ENCODE results near the gene SUSD6.
"Not testable (repeated sequence)": the region's sequence is repeated elsewhere in the genome, so short reads cannot be mapped to it uniquely, and the experiment has no call there.

The SUSD6 gene

GRCh38 chr14:69695322-69696203 is 84.2 kb downstream of the SUSD6 start:
- no peak for TF ChIP-seq CTCF (IDR thresholded peaks at IDR 0.05; ENCODE audit: low read depth, low read length)
- peak; percentile 55 to 61 for DNase-seq (ENCODE audit: low read depth in 2 of 2)
- H3K4me3 ChIP-seq (replicated peaks in 1 of 2; ENCODE audit: low read depth in 2 of 2, low read length in 2 of 2): no peak overlapping the region

DNA sequence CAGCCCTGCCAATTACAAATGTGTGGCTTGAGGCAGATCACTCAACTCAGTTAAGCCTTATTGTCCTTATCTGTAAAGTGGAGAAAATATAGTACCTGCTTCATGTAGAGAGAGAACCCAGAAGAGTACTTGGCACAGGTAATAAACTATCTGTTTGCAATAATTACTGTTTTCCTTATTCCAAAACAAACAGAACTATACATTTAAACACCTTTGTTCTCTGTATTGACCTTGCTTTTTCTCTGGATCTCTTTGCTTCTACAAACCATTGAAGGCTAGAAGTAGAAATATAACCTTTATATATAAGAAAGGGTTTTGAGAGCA is 84.8 kb downstream of the SUSD6 start:
- H3K4me3 ChIP-seq (replicated peaks in 1 of 2; ENCODE audit: low read depth in 2 of 2, low read length in 2 of 2): no peak overlapping the region
- TF ChIP-seq CTCF (IDR thresholded peaks at IDR 0.05; ENCODE audit: low read depth, low read length): no peak

DNA sequence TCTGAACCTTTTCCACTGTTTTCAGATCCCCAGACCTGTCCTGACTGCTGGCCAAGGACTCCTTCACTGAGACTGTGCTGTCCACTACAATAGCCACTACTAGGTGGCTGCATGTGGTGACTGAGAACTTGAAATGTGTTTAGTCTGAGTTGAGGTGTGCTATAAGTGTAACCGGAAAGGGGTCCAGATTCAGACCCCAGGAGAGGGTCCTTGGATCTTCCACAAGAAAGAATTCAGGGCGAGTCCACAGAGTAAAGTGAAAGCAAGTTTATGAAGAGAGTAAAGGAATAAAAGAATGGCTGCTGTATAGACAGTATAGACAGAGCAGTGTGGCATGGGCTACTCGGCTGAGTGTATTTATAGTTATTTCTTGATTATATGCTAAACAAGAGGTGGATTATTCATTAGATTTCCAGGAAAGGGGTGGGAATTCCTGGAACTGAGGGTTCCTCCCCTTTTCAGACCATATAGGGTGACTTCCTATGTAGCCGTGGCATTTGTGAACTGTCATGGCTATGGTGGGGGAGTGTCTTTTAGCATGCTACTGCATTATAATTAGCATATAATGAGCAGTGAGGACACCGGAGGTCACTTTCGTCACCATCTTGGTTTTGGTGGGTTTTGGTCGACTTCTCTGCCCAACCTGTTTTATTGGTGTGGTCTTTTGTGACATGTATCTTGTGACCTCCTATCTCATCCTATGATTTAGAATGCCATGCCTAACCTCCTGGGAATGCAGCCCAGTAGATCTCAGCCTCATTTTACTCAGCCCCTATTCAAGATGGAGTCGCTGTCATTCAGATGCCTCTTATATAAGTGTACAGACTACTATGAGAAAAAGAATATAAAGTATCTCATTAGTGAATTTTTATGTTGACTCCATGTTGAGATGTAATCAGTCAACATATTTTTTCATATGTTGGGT is 85.5 kb downstream of the SUSD6 start:
- no peak overlapping the region for H3K4me3 ChIP-seq (replicated peaks in 1 of 2; ENCODE audit: low read depth in 2 of 2, low read length in 2 of 2)
- no peak for TF ChIP-seq CTCF (IDR thresholded peaks at IDR 0.05; ENCODE audit: low read depth, low read length)
- peak; percentile 41 to 54 for DNase-seq (ENCODE audit: low read depth in 2 of 2)

More for the DNA sequence above, 84.8 kb downstream of the SUSD6 start:
- no peak for DNase-seq (ENCODE audit: low read depth in 2 of 2)

- TF ChIP-seq CTCF (IDR thresholded peaks at IDR 0.05; ENCODE audit: low read depth, low read length): no peak
Measured at GRCh38 chr14:69698572-69698971, 87.2 kb downstream of the SUSD6 start.

GRCh38 chr14:69699243-69699642 is 87.8 kb downstream of the SUSD6 start:
- H3K4me3 ChIP-seq (replicated peaks in 1 of 2; ENCODE audit: low read depth in 2 of 2, low read length in 2 of 2); DNase-seq (ENCODE audit: low read depth in 2 of 2): not testable (repeated sequence)

More at GRCh38 chr14:69698572-69698971, 87.2 kb downstream of the SUSD6 start:
- DNase-seq (ENCODE audit: low read depth in 2 of 2): no peak
- H3K4me3 ChIP-seq (replicated peaks in 1 of 2; ENCODE audit: low read depth in 2 of 2, low read length in 2 of 2): no peak overlapping the region

GRCh38 chr14:69699748-69700303 is 88.4 kb downstream of the SUSD6 start:
- no peak for TF ChIP-seq CTCF (IDR thresholded peaks at IDR 0.05; ENCODE audit: low read depth, low read length)
- H3K4me3 ChIP-seq (replicated peaks in 1 of 2; ENCODE audit: low read depth in 2 of 2, low read length in 2 of 2): no peak overlapping the region
- DNase-seq (ENCODE audit: low read depth in 2 of 2): no peak

GRCh38 chr14:69700575-69700974 is 89.2 kb downstream of the SUSD6 start:
- H3K4me3 ChIP-seq (replicated peaks in 1 of 2; ENCODE audit: low read depth in 2 of 2, low read length in 2 of 2): no peak overlapping the region
- no peak for DNase-seq (ENCODE audit: low read depth in 2 of 2)

More at GRCh38 chr14:69700575-69700974, 89.2 kb downstream of the SUSD6 start:
- TF ChIP-seq CTCF (IDR thresholded peaks at IDR 0.05; ENCODE audit: low read depth, low read length): no peak
